ENCODE results near the gene BCAR1.

- no peak for TF ChIP-seq POLR2A (IDR thresholded peaks at IDR 0.05)
- TF ChIP-seq CTCF (IDR thresholded peaks at IDR 0.05) = no peak
- TF ChIP-seq POLR2AphosphoS5 (IDR thresholded peaks at IDR 0.05; ENCODE audit: insufficient read depth in 1 of 2, low read depth in 1 of 2) = no peak
Measured at GRCh38 chr16:75248536-75249380, 2.7 kb downstream of the BCAR1 start.
